Ecto neural progenitor cell (in vitro differentiated cells): Measurements from ENCODE around the gene ZBED1.
"Not testable (repeated sequence)": the region's sequence is repeated elsewhere in the genome, so short reads cannot be mapped to it uniquely, and the experiment has no call there.

Experiments
- DNase-seq: peaks from one replicate; pipeline ENCODE4 v3.0.0-alpha.2; 2018; ENCODE audit warnings: low spot score

The ZBED1 gene

DNA sequence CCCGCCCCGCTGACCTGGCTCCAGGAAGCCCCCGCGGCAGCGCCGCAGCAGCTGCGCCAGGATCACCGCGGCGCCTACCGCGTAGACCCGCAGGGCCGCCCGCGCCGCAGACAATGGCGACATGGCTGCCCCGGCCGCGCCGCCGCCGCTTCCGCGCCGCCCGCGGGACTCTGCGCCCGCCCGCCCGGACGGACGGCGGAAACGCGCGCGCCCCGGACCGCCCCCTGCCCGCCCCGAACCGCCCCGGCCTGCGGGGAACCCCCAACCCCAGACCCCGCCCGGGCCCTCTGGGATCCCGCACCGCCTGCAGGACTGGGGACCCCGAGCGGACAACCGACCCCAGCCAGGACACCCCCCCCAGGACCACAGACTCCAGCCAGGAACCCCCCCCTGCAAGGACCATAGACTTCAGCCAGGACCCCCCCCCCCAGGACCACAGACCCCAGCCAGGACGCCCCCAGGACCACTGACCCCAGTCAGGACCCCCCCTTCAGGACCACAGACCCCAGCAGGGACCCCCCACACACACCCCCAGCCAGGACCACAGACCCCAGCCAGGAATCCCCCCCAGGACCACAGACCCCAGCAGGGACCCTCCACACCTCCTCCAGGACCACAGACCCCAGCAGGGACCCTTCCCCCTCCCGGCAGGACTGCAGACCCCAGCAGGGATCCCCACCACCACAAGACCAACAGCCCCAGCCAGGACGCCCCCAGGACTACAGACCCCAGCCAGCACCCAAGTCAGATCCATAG is at the start of gene ZBED1, which contains the start of gene DHRSX:
TSS of gene ZBED1 (minus strand) at position 174 of the 756 bp plus-strand sequence. CDS start 10,257 bp downstream, outside the sequence.
TSS of gene DHRSX (minus strand) at position 174 of the 756 bp plus-strand sequence. CDS start at position 123, 51 bp downstream.
- DNase-seq, result no peak

GRCh38 chrX:2549876-2550275 is 49.1 kb upstream of the ZBED1 start:
- no peak for DNase-seq

- DNase-seq, result no peak
Measured at GRCh38 chrX:2548711-2549423, 48.1 kb upstream of the ZBED1 start.

- no peak for DNase-seq
Measured at GRCh38 chrX:2547736-2548135, 47.0 kb upstream of the ZBED1 start.

DNA sequence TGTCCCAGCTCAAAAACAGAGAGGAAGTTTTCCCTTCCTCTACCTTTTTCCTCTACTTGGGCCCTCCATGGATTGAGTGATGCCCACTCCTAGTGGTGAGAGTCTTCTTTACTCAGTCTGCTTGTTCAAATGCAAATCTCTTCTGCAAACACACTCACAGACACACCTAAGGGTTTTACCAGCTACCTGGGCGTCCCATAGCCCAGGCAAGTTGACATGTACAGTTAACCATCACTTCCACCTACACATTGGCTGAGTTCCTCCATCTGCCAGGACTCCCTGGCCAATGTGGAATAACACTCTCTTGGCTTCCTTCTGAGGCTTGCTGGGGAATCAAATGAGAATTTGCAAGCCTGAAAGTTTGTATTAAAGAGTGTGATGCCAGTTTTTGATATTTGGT is 45.7 kb upstream of the ZBED1 start:
- DNase-seq, result no peak

DNA sequence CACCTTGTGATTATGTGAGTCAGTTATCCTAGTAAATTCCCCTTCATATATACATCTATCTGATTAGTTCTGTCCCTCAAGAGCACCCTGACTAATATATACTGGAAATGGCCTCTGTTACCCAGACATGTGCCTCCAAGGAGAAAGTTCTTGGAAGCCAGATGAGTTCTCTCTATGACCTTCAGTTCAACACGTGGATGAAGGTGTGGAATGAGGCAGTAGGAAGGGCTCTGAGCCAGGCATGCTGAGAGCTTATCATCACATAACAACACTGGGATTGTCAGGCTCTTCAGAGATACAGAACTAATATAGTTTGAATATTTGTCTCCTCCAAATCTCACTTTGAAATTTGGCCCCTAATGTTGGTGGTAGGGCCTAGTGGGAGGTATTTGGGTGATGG is 44.4 kb upstream of the ZBED1 start:
- DNase-seq, result no peak

GRCh38 chrX:2542826-2543521 is 42.2 kb upstream of the ZBED1 start:
- no peak for DNase-seq

- no peak for DNase-seq
Measured at GRCh38 chrX:2541603-2542002, 40.8 kb upstream of the ZBED1 start.

DNA sequence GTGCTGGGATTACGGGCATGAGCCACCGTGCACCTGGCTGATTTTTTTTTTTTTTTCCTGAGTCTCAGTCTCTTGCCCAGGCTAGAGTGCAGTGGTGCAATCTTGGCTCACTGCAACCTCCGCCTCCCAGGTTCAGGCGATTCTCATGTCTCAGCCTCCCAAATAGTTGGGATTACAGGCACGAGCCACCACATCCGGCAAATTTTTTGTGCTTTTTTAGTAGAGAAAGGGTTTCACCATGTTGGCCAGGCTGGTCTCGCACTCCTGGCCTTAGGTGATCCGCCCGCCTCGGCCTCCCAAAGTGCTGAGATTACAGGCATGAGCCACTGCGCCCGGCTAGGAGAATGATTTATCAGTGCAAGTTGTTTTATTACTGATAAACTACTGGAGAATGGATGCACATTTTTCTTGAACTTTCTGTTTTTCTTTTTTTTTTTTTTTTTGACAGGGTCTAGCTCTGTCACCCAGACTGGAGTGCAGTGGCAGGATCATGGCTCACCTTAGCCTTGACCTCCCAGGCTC is 39.7 kb upstream of the ZBED1 start:
- DNase-seq, result no peak

DNA sequence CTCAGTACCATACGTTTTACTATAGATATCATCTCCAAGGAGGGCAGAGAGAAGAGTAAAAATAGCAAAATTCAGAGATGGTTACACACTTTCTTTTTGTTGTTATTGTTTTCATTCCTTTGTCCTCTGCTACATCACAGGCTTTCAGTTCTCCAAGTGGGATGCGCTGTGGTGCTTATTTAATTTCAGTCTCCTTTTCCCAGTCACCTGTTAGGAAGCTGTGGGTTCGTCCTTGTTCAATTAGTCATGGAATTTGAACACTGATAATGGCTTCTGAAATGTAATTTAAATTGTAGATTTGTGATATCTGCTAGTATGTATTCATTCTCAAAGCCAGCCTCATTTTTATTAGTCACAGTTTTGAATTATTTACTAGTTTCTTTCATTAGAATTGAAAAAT is 38.8 kb upstream of the ZBED1 start:
- DNase-seq, result no peak

GRCh38 chrX:2538031-2538757 is 37.4 kb upstream of the ZBED1 start:
- peak; percentile 59 for DNase-seq

DNA sequence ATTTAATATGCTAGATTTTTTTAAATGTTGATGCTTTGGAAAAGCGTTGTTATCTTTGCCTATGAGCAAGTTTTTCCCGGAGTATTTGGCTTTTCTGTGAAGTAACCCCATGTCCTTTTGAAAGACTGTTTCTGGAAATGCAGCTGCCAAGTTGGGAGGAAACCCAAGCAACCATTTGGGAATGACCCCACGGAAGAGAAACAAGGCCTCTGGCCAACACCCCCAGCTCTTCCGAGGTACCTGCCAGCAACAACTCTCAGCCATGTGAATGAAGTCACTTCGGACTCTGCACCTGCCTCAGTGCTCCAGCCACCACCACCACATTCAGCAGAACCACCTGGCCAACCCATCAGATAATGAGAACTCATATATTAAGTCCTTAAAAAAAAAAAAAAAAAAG is 36.2 kb upstream of the ZBED1 start:
- DNase-seq, result no peak

GRCh38 chrX:2536141-2536540 is 35.4 kb upstream of the ZBED1 start:
- DNase-seq, result no peak

DNA sequence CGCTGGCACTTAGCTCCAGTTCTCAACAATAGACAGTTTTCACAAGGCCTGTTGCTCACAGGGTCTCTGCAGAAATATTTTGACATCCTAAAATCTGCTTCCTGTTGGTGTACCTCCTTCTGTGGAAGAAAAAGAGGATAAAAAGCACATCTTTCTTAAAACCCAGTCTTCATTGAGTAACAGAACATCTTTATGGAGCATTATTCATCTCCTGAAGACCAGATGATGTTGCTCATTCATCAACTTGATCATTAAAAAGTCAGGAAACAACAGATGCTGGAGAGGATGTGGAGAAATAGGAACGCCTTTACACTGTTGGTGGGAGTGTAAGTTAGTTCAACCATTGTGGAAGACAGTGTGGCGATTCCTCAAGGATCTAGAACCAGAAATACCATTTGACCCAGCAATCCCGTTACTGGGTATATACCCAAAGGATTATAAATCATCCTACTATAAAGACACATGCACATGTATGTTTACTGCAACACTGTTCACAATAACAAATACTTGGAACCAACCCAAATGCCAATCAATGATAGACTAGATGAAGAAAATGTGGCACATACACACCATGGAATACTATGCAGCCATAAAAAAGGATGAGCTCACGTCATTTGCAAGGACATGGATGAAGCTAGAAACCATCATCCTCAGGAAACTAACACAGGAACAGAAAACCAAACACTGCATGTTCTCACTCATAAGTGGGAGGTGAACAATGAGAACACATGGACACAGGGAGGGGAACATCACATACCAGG is 33.7 kb upstream of the ZBED1 start:
- DNase-seq, result not testable (repeated sequence)

GRCh38 chrX:2533424-2533823 is 32.6 kb upstream of the ZBED1 start:
- DNase-seq, result no peak

GRCh38 chrX:2526390-2526789 is 25.6 kb upstream of the ZBED1 start:
- DNase-seq, result no peak

GRCh38 chrX:2523911-2524310 is 23.1 kb upstream of the ZBED1 start:
- no peak for DNase-seq

DNA sequence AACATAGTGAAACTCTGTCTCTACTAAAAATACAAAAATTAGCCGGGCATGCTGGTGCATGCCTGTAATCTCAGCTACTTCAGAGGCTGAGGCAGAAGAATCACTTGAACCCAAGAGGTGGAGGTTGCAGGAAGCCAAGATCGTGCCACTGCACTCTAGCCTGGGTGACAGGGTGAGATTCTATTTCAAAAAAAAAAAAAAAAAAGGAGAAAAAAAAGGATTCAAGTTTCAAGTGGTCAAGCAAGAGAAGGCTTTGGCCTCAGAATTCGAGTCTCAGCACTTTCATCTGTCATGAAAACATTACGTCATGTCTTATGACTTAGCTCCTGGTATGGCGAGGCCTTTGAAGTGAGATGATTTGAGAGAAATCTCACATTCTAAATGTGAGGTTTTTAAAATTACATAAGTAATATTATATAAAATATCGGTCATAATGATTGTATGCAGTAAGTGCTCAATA is 21.2 kb upstream of the ZBED1 start:
- DNase-seq, result no peak

- no peak for DNase-seq
Measured at GRCh38 chrX:2521092-2521926, 20.5 kb upstream of the ZBED1 start.

DNA sequence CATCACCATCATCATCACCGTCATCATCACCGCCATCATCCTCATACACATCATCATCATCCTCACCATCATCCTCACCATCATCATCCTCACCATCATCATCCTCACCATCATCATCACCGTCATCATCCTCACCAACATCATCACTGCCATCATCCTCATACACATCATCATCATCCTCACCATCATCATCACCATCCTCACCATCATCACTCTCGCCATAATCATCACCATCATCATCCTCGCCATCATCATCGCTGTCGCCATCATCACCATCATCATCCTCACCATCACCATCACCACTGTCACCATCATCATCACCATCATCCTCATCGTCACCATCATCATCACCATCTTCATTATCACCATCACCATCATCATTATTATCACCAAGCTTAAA is 19.8 kb upstream of the ZBED1 start:
- no peak for DNase-seq
